Stimulated activated CD4-positive, alpha-beta T cell treated with anti-CD3 and anti-CD28 coated beads, Interleukin-2, amount 100 ng/mL, for 48 hours (primary cell): Measurements from ENCODE around the gene MLNR.

Experiments
- DNase-seq, 2 donors: peaks; one replicate each; pipeline ENCODE4 v3.0.0-alpha.2; 2020

MLNR gene

GRCh38 chr13:49220036-49220855 lies at the start of gene MLNR:
Gene MLNR (plus strand): TSS chr13:49220338. CDS start chr13:49220338, 0 bp downstream.
- peak in 1 of 2 donors; percentile 32 for DNase-seq

DNA sequence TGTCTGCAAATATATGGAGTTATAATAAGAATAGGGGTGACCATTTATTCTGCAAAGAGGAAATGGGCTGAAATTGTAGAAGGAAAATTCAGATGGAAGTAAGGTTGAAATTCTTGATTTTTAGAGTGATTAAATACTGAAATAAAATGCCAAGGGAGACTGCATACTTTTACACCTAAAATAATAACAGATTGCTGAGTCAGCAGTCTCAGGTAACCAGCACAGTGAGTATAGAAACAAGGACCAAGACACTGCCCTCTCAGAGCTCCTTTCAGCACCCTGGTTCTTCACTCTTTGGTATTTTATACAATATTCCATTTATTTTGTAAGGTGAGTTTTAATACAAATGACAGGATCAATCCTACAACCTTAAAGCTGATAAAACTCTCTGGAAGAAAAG lies 48.8 kb upstream of the MLNR start:
- no peak for DNase-seq

DNA sequence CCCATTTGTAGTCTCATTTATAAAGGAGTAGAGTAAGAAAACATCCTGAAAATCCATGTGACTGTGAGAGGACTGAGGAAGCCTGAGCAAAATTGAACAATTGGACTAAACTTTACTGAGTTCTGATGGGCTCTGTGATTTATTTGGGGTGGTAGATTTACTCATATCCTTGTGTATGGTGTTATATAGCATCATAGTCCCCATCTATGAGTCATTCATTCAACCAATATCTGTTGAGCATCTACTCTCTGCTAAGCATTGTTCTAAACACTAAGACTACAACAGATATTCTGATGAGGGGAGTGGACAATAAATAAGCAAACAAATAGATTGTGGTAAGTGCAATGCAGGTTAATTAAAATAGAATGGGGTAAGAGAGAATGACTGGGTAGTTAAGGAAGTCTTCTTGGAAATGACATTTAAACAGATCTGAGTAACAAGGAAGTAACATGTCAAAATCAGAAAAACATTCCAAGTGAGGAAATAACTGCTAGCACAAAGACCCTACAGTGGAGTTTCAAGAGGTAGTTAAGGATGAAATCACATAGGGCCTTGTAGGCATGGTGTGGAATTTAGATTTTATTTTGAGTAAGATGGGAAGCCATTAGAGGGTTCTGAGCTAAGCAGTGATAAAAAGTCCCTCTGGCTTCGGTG lies 36.3 kb upstream of the MLNR start:
- no peak for DNase-seq

DNA sequence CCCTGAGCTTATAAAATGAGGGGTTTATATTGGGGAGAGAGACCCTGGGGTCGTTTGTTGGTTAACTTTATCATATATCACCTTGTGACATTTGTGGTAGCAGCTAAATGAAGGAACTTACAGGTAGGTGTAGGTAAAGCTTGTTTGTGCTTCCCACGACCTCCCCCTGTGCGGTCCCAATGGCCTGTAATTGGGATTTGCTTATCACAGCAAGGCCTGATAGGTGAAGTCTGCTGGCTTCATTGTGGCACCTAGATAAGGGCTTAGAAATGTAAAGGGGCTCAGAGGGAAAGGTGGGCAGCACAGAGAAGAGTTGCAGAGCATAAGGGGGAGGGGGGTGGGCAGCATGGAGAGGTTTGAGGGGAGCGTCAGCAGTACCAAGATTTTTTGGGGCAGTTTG lies 35.5 kb upstream of the MLNR start:
- DNase-seq = no peak

DNA sequence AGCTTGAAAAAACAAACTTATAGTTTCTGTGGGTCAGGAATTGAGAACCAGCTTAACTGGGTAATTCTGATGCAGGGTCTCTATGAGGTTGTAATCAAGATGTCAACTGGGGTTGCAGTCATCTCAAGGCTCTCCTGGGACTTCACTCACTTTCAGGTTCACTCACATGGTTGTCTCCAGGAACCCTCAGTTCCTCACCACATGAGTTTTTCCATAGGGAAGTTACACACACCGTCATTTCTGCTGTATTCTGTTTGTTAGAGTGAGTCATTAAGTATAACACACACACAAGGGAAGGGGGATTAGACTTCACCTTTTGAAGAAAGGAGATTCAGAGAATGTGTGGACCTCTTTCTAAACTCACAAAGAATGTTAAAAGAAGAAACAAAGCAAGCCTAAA lies 34.9 kb upstream of the MLNR start:
- no peak for DNase-seq

DNA sequence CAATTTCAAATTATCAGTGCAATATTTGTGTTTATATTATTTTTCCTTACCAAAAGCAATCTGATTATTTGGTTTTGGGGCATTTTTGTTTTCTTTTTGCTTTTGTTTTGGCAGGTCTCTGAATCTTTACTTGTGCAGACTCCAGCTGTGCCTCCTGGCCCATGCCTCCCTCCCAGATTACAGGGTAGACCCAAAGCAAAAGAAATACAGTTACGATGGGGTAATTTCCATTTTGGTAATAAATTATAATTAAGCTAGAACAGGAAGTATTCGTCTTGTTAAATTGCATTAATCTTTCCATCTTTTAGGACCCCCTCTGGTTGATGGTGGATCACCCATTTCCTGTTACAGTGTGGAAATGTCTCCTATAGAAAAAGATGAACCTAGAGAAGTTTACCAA lies 29.2 kb upstream of the MLNR start:
- no peak for DNase-seq

DNA sequence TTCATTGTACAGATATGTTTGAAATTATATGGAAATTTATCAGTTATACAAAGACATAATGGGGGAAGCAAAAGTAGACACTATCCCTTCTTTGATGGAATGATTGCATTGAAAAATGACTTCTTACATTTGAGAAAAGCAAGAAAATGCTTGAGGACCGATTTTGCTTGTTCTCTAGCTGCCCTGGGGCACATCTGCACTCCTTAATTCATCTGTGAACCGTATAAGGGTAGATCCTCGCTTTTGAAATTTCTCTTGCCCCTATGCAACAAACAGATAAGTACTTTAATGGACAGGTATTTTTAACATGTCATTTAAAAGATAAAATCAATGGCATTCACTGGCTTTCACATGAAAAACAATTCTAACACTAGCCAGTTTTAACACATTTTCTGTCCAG lies 13.5 kb upstream of the MLNR start:
- no peak for DNase-seq

DNA sequence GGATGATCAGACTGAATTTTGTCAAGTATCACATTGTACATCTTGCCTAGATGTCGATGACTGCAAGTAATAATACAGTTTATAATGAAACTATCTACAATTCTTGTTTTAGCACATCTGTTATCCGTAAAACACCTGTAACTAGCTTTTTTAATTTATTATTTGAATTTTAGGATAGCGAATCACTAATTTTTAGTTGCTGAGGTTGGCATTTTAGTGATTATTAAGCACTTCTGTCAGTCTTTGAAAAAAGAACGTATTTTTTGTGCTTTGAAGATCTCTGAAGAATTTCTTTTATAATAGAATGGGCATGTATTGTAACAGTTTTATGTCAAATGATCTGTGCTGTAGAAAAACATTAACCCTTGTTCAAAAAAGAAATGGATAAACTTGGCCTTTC lies 11.5 kb upstream of the MLNR start:
- DNase-seq = no peak

GRCh38 chr13:49210114-49210513 lies 10.0 kb upstream of the MLNR start:
- no peak for DNase-seq

DNA sequence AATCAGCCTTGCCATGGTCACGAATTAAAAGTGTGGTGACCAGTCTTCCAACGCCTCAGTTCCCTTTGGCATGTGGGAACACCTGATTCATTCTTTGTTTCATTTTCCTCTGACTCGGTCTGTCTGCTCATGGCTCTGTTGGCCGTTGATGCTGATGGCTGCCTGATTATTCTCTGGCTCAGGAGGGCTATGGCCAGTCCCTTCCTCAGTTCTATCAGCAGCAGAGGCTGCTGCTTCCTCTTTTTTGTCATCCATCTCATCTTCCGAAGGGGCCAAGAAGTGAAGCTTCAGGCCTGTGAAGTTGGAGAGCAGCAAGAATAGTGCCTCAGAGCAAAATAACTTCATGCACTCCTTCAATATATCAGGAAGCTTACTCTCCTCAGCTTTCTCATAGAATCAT lies 9.5 kb upstream of the MLNR start:
- no peak for DNase-seq

GRCh38 chr13:49213539-49213938 lies 6.6 kb upstream of the MLNR start:
- DNase-seq = no peak

- no peak for DNase-seq
These were observed 5.9 kb upstream of the MLNR start for GRCh38 chr13:49213997-49214916.

- DNase-seq = peak in 1 of 2 donors; percentile 31
These were observed 5.2 kb upstream of the MLNR start for GRCh38 chr13:49214917-49215376.

- DNase-seq = no peak
These were observed 3.8 kb upstream of the MLNR start for GRCh38 chr13:49216334-49216733.

DNA sequence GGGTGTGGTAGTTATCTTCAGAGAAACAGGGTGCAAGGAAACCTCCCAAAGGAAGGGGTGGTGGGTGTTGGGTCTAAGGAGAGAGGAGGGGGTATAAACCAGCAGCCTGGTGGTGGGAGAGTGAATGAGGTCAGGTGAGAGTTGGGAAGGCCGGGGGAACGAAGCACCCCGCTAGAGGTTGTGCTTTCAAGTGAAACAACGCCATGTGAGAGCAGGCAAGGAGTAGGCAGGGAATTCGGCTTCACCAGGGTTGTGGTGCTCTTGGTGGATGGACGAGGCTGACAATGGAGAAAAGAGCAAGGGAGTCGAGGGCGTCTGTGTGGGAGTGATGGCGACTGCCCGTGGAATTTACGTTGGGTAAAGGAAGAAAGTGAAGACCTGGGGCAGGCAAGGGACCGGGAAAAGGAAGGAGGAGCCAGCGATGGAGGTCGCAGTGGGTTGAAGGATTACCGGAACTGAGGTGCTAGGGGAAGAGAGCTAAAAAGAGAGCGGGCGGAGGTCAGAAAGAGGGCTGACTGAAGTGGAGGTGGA lies 2.1 kb upstream of the MLNR start:
- no peak for DNase-seq

GRCh38 chr13:49218493-49219051 lies 1.6 kb upstream of the MLNR start:
- DNase-seq = no peak

GRCh38 chr13:49219647-49220035 lies 497 bp upstream of the MLNR start:
- DNase-seq = no peak

GRCh38 chr13:49220856-49221589 lies 885 bp downstream of the MLNR start:
- DNase-seq = peak in 1 of 2 donors; percentile 4

DNA sequence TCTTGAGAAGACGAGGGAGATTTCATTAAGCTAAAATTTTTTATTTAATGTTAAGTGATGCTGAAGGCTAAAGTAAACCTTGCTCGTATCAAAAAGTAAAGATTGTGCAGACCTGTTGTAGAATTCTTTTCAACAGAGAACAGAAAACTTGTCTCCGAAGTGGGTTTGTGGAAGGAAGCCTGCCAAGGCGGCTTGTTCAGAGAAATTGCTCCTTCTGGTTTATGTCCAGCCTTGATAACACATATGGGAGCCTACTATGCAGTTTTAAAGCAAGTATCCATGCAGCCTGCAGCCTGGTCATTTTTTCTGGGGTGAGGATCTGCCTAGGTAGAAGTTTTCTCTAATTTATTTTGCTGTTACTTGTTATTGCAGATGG lies 1.4 kb downstream of the MLNR start:
- DNase-seq = no peak

DNA sequence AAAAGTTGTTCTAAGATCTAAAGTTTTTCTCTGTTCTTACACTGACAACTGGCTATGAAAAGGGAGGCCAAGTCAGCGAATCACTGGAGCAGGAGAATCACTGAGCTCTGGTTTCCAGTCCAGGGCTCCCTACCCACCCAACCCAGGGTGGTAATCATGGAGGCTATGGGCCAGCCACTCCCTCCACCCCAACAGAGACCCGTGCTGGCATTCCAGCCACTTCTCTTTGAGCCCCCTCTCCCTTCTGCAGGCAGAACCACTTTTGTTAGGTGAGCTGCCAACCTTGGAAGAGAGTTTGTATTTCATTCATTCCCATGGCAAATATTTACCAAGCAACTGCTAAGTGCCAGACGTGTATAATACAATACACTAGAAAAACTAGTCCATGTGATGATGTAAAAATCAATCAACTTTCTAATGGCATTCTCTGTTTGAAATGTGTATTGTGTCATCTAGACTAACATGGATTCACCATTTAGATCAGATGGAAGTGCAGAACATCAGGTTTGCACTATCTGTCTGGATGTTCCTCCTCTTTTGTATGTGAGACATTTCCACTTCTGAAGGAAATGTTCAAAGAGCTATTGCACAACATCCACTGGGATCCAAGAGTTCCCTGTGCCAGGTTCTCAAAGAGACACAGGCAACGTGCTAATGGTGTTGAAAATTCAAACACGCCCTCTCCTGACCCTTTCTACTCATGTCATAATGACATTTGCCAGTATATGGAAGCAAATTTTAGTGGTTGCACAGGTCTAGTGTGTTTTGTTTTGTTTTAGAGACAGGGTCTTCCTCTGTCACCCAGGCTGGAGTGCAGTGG lies 5.3 kb downstream of the MLNR start:
- no peak for DNase-seq

- no peak for DNase-seq
These were observed 6.5 kb downstream of the MLNR start for GRCh38 chr13:49226613-49227012.
